Measurements from ENCODE around the gene INVS.
"Not testable (repeated sequence)": the region's sequence is repeated elsewhere in the genome, so short reads cannot be mapped to it uniquely, and the experiment has no call there.

Gene INVS

DNA sequence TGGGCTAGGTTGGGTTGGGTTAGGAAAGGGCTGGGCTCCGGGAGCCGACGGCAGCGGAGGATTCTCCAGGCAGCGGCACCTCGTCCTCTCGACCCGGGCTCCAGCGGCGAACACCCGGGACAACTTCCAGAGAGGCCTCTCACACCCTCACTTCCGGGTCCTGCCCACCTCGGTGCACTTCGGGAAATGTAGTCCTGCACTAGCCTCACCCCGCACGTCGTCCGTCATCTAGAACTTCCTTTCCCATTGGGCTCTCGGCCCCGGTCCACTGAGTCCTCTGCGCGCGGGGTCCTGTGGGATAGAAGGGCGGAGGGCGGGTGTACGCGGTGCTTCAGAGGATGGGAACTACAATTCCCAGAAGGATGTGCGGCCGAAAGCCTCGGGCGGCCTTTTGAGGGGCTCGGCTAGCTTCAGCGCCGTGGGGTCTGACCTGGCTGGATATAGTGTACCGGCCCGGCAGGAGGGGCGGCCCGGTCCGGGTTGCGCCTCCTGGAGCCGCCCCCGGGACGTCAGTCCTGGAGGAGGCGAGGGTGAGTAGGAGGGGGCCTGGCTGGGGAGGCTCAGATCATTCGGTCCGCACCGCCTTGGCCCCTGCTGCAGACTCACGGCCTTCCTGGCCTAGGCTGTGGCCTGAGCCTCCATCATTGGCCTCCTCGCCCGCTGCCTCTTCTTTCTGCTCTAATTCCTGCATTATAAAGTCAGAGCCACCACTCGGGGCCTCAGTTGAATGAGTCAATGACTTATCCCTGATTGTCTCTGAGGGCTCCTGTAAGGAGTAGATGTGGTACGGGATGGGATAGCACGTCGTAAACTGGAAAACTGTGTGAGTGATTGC, at the start of gene INVS, which contains the start of gene ERP44:
INVS (plus strand) TSS at position 357 of the 835 bp plus-strand sequence. CDS start 5,279 bp downstream, outside the sequence.
ERP44 (minus strand) TSS at position 114 of the 835 bp plus-strand sequence. CDS start 160 bp downstream, outside the sequence.
- DNase-seq (ENCODE audit: low read depth) = peak; percentile 95

GRCh38 chr9:100049551-100049950, 49.5 kb upstream of the INVS start:
- no peak for DNase-seq (ENCODE audit: low read depth)

DNA sequence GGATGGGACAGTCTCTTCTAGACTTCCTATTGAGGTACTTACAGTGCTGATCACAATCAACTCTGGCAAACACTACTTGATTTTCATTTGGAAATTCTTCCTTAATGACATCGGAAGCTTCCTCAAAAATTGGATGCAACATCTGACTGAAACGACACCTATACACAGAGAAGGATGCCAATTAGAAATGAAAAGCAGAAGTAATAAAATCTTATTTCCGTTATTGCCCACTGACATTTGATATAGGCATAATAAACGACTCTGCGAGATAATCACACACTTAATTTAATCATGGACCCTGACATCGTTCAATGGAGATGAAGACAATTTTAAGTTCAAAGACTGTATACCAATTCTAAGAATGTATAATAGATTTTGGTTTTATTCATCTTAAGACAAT, 46.7 kb upstream of the INVS start:
- no peak for DNase-seq (ENCODE audit: low read depth)

GRCh38 chr9:100056561-100056960, 42.5 kb upstream of the INVS start:
- DNase-seq (ENCODE audit: low read depth) = no peak

- DNase-seq (ENCODE audit: low read depth) = no peak
Measured at GRCh38 chr9:100057624-100058023, 41.4 kb upstream of the INVS start.

DNA sequence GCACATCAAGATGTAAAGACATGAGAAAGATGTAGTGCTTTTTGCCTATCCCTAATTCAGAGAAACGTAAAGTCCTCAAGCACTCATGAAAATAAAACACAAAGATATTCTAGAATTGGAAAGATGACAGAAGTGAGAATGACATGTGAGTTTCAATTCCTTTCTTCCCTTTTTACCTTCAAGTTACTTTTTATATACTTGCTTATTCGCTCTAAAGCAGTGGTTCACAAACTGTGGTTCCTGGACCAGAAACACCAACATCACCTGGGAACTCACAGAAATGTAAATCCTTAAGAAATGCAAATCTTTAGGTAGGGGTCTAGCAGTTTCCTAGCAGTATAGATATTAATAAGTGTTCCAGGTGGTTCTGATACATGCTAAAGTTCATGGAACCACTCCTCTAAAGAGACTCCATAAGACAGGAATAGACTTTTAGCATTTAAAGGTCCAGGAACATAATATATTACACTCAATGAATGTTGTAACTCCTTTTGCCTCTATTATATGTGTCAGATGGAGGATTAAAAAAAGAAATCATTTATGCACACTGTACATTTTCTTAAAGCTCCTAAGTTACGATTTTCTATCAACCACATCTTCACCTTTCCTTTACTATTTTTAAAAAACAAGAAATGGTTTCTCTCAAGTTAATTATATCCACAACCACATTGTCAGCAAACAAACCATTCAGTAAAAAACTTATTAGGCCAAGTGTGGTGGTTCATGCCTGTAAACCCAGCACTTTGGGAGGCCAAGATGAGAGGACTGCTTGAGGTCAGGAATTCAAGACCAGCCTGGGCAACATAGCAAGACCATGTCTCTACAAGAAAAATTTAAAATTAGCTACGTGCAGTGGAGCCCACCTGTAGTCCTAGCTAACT, 40.1 kb upstream of the INVS start:
- no peak for DNase-seq (ENCODE audit: low read depth)

DNA sequence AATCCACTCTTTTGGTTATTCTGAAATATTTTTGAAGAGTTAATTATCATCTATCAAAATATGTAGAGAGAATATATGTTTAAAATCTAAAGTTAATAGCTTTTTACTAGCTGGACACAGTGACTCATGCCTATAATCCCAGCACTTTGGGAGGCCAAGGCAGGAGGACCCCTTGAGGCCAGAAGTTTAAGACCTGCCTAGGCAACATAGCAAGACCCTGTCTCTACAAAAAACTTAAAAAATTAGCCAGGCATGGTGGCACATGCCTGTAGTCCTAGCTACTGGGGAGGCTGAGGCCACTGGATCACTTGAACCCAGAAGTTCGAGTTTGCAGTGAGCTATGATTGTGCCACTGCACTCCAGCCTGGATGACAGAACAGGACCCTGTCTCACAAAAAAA, 36.4 kb upstream of the INVS start:
- not testable (repeated sequence) for DNase-seq (ENCODE audit: low read depth)

- no peak for DNase-seq (ENCODE audit: low read depth)
Measured at GRCh38 chr9:100063185-100063584, 35.9 kb upstream of the INVS start.

DNA sequence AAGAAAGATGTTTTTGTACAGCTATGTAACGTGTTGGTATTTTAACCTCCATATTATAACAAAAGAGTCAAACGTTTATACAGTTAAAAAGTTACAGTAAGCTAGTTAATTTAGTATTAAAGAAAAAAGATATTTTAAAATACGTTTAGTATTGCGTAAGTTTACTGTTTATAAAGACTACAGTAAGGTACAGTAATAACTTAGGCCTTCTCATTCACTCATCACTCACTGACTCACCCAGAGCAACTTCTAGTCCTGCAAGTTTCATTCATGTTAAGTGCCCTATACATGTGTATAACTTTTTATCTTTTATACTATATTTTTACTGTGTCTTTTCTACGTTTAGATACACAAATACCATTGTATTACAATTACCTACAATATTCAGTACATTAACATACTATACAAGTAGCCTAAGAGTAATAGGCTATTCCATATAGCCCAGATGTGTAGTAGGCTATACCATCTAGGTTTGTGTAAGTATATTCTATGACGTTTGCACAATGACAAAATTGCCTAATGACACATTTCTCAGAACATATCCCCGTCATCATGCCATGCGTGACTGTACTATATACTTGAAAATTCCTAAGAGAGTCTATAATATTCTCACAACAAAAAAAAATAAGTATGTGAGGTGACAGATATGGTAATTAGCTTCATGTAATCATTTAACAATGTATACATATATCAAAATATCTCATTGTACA, 34.0 kb upstream of the INVS start:
- no peak for DNase-seq (ENCODE audit: low read depth)

- DNase-seq (ENCODE audit: low read depth) = no peak
Measured at GRCh38 chr9:100066539-100066938, 32.5 kb upstream of the INVS start.

DNA sequence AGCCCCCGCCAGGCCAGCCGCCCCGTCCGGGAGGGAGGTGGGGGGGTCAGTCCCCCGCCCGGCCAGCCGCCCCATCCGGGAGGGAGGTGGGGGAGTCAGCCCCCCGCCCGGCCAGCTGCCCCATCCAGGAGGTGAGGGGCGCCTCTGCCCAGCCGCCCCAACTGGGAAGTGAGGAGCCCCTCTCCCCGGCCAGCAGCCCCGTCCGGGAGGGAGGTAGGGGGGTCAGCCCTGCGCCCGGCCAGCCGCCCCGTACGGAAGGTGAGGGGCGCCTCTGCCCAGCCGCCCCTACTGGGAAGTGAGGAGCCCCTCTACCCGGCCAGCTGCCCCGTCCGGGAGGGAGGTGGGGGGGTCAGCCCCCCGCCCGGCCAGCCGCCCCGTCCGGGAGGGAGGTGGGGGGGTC, 31.1 kb upstream of the INVS start:
- DNase-seq (ENCODE audit: low read depth) = not testable (repeated sequence)

- not testable (repeated sequence) for DNase-seq (ENCODE audit: low read depth)
Measured at GRCh38 chr9:100069068-100069467, 30.0 kb upstream of the INVS start.

DNA sequence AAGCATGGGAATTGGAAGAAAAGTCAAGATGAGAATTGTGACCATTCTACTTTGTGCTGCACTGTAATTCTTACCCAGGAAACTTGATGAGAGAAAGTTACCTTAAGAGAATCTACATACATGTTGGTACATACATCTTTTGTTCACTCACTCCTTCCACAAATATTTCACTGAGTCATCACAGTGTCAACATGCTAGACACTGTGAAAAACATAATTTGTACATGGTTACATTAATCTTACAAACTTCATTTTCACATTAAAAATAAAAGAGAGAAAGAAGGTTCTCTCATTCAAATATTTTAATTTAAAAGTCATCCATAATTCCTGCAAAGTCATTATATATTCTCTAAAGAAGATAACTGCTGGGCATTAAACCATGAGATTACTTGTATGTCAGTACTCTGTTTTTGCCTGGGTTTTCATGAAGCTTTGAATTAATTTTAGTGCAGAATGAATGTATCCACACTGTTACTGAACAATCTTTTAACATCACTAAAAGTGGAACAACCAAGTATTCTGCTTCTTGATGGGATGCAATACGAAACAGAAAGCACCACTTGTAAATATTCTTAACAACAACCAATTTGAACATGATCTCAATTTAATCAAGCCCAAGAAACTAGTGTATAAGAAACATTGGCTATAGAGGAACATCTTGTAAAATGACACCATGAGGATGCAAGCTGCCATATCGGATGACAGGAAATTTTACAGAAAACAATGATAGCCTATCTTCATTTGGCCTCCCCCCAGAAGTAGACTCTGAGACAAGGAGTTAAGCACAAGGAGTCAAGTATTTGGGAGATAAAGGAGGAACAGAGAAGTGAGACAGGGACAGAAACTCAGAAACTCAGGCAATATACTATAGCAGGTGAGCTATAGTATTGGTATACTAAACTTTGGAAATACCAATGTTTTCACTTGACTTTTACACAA, 28.7 kb upstream of the INVS start:
- DNase-seq (ENCODE audit: low read depth) = no peak

DNA sequence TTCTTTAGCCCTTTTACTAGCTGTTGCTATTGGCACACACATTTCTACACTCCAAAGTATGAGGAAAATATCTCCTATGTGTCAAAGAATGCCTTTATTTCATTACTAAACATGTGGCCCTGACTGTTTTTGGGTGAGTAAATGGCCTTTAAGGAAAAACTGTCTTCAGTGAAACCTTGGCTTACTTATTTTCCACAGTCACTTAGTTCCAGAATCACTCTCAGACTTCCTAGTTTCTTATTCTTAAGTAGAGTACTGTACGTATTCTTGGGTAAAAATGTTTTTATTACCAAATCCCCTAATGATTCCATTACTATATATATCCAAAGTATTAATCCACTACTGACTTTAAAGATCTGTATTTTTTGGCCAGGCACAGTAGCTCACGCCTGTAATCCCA, 27.8 kb upstream of the INVS start:
- DNase-seq (ENCODE audit: low read depth) = no peak

- DNase-seq (ENCODE audit: low read depth) = no peak
Measured at GRCh38 chr9:100072805-100073204, 26.2 kb upstream of the INVS start.

GRCh38 chr9:100074093-100074492, 24.9 kb upstream of the INVS start:
- DNase-seq (ENCODE audit: low read depth) = no peak

GRCh38 chr9:100074989-100075388, 24.1 kb upstream of the INVS start:
- no peak for DNase-seq (ENCODE audit: low read depth)

GRCh38 chr9:100076256-100076655, 22.8 kb upstream of the INVS start:
- not testable (repeated sequence) for DNase-seq (ENCODE audit: low read depth)

GRCh38 chr9:100082782-100083181, 16.3 kb upstream of the INVS start:
- no peak for DNase-seq (ENCODE audit: low read depth)

DNA sequence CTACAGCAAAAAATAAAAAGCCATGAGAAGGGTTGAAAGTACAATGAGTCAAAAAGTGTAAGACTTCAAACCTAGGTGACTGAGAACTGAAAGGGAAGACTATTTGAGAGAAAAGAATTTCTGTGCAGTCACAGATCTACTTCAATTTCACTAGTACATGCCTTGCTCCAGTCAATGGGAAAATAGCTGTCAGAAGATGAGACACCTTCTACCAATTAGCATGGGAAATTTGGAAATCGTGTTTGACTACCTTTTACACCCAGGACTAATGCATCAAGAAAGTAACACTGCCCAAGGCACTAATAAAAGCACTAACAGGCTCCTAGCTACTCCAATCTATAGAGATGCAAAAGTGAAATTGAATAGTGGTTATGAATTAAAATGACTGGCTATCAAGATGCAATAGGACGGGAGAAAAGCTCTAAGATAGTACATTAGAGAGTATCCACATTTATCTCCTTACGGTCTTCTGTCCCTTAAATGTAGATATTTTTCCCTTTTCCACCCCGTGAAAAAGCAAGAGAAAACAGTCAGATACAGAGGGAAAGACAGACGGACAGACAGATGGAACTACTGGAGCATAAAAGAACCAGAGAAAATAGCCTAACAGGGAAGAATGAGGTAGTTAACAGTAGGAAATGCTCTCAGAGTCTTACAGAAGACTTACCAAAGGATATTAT, 15.5 kb upstream of the INVS start:
- DNase-seq (ENCODE audit: low read depth) = no peak

DNA sequence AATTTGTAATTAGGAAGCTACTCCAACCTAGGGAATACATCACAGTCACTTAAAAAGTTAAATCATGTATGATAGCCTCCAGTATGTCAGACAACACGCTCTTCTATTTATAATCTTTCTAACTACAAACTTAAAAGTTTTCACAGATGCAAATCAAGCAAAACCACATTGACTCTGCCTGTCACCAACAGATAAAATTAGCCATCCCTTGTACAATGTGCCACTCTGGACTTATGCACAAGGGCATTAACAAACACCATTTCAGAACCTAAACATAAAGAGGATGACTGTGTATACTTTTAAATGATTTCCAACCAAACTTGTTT, 15.0 kb upstream of the INVS start:
- DNase-seq (ENCODE audit: low read depth) = no peak
